Measurements from ENCODE around the gene ZNF618.
"Not testable (repeated sequence)": the region's sequence is repeated elsewhere in the genome, so short reads cannot be mapped to it uniquely, and the experiment has no call there.

ZNF618 gene

DNA sequence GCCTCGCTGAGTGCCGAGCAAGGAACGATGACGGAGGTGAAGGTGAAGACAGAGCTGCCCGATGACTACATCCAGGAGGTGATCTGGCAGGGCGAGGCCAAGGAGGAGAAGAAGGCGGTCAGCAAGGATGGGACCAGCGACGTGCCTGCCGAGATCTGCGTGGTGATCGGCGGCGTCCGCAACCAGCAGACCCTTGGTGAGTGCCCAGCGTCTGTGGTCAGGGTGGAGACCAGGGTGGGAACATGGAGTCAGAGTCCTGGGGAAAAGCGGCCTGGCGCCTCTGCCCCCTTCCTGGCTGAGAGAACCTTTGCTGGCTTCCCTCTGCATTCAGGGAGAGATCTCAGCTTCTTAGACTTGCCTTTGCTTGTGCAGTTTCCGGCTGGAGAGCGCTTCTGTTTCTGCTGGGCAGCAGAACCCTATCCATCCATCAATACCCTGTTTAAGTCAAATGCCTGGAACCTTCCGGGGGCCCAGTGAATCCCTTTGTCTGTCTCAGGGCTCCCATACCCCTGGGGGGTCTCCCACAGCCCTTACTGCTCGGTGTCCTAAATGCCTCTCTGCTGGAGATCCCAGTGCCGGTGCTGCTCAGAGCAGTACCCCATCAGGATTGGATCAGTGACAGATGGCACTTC, 112.4 kb downstream of the ZNF618 start:
- no peak for DNase-seq (ENCODE audit: low spot score)

DNA sequence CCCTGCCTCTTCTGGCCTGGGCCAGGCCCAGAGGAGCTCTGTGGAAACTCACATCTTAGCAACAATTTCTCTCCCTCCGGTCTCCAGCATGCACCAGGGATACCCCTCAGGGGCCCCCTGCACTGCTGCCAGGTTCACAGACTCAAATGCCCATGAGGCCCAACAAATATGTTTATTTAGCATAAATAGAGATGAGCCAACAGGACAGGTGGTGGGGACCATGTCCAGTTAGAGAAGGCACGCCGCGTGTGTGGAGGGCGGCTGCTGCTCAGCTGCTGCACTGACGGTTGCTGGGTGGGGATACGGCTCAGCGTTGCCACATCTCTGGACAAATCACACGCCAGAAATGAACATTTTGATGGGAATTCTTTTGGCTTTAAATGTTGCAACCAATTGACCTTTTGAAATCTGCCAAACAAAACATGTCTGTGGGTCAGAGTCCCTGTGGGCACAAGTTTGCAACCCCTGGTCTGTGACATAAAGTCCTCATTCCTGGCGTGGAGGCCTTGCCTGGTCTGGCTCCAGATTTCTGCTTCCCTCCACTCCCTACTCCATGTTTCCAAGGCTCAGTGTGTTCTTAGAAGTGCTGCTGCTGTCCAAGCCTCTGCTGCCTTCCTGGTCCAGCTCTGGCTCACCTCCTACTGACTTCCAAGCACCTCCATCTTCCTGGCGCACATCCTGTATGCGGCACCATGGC, 113.1 kb downstream of the ZNF618 start:
- DNase-seq (ENCODE audit: low spot score): no peak

DNA sequence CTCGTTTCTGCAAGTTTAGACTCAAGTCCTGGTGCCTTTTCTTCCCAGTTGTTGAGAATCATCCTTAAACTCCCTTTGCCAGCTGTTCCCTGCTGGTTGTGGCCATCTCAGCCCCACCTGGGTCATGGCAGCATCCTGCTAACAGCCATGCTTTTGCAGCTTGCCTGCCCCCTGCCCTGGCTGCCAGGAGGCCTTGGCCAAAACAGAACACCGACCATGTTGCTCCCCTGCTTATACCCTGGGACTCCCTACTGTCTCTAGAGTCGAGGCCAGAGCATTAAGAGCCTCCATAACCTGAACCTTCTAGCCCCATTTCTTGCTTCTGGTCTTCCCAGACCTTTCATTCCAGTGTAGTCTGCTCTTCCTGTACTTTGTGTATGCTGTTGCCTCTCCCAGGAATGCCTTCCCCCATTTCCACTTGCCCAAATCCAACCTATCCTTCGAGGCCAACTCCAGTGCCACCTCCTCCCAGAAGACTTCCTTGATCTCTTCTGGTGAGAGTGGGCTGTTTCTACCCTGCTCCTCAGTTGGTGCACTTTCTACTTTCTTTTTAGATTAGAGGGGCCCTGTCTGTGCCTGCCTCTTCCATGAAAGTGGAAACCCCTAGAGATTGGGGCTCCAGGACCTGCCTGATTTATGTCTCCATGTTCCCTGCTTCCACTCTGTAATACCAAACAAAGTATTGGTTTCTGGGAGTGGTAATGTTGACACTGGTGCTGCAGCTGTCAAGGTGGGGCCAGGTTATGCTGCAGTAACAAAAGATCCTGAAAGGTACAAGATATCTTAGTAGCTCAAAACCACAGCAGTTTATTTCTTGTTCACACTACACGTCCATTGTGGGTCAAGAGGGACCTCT, 113.8 kb downstream of the ZNF618 start:
- no peak for DNase-seq (ENCODE audit: low spot score)

DNA sequence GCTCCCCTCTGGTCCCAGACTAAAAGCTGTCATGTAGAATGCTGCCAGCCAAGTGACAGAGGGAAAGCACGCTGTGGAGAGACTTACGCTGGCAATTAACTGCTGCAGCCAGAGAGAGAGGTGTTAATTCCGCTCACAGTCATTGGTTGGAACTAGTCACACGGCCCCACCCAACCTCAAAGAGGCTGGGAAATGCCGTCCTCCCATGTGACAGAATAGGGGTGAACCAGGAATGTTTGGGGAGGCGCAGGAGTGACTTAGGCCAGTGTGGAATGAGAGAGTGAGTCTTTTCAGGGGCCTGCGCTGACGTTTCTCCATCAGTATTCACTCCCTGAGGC, 114.4 kb downstream of the ZNF618 start:
- DNase-seq (ENCODE audit: low spot score): no peak

DNA sequence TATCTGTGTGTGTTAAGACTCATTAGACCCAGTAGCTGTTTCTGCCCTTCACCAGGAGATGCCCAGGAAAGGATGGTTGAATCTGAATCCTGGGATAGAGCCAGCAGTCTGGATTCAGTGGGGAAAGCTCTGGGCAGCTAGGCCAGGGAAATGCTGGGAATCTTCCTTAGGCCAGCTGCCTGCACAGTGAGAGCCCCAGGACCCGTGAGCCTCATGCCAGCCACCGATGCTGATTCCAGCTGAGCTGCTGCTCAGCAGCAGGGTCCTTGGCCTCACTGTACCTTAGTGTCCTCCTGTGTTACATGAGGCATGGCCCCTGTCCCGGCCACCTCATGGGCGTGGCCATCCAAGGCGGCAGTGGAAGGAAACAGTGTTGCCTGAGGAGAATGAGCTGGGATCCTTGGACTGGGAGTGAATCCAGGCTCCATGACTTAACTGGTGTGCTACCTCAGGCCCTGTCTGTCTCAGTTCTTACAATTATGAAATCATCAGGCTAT, 114.9 kb downstream of the ZNF618 start:
- no peak for DNase-seq (ENCODE audit: low spot score)

DNA sequence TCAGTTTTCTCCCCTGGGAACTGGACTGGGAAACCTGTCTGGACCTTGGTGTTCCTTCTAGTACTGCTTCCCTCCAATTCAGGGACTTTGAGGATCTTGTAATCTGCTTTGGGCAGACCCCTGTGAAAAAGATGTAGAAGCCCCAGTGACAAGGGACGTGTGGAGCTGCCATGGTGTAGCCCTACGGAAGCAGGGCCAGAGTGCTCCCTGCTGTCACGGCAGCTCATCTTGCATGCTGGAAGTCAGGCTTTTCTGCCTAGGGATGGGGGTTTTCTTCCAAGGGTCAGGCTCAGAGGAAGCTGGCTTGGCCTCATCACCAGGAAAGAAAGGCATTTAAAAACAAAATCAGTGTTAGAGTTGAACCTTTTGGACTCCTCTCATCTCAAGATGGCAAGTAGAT, 115.6 kb downstream of the ZNF618 start:
- DNase-seq (ENCODE audit: low spot score): no peak

DNA sequence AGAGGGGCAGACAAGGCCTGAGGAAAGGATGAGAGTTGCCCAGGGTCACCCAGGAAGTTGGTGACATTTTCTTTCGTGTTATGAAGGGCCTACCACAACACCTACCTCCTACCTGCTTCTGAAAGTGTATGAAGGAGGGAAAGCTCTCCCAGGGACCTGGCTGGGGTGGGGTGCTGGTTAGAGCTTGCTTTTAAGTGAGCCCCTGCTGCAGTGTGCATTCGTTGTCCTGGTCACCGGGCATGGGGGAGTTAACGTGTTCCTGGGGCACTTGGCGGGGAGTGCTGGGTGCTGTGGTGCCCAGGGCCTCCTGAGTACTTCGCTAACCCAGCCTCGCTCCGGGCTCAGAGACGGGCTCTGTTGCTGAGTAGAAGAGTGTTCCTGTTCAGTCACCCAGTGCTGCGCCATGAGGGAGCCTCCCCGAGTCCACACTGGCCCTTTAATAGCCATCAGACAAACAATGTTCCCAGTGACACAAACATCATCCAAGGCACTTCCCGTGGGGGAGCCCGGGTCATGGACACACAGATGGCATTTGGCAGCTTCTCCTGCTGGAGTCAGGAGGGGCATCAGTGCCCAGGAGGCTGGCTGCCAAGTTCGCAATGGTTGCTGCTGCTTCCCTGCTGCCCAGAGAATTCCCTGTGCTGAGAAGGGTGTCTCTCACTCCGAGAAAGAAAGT, 116.3 kb downstream of the ZNF618 start:
- DNase-seq (ENCODE audit: low spot score): no peak

DNA sequence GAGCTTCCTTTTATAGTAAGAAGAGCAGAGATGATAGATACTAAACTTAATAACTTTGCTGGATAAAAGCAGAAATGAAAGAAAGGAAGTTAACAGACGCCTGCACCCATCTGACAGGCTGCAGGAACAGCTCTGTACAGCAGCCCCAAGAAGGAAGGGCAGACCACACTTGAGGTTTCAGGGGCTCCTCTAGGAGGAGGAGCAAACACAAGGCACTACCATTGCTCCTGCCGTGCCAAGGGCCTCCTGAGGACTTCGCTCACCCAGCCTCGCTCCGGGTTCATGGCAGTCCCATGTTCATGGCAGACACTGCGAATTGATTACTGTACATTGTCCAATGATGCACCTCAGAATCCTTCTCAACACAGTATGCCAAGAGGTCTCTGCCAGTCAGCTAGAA, 116.9 kb downstream of the ZNF618 start:
- no peak for DNase-seq (ENCODE audit: low spot score)

DNA sequence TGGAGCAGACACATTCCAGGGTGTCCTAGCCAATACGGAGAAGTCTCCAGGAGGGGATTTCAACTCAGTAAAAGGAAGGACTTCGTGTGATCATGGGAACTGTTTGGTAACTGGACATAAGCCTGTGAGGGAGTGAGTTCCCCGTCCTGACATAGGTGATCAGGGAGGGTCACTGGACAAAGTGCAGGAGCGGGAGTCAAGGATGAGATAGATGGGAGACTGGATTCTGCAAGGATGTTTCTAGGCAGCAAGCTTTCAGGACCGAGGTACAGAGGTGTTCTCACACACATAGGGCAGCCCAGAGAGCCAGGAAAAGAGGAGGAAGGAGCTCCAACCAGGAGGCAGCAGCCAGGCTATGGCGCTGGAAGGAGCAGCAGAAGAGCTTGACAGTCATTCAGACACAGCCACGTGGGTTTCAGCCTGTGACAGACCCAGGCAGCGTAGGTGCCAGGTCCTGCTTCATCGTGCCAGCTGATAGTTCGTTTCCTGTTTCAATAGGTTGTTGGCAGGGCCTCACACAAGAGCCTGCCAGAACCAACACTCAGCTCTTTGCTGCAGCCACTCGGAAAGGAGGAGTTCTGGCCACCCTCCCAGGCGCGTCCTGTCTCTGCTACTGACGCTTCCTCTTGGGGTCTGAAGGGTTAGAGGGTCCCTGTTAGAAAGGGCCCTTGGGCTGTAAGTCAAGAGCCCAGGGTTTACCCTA, 117.9 kb downstream of the ZNF618 start:
- DNase-seq (ENCODE audit: low spot score): peak; percentile 65

DNA sequence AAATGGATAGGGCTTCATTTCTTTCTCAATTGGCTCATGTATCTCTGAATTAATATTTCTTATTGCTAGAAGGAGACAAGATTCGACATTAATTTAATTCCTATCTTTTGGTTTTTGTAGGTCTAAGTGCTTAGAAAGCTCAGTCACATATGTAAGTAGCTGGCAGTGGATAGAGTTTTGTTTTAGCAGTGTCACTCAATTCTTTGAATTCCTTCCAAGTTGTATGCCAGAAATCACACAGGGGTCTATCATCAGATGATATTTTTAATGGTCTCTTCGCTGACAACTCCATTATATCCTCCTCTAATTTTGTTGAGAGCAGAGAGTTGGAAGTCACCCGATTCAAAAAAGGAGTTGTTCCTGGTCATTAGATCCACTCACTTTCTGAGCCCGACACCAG, 119.3 kb downstream of the ZNF618 start:
- no peak for DNase-seq (ENCODE audit: low spot score)

DNA sequence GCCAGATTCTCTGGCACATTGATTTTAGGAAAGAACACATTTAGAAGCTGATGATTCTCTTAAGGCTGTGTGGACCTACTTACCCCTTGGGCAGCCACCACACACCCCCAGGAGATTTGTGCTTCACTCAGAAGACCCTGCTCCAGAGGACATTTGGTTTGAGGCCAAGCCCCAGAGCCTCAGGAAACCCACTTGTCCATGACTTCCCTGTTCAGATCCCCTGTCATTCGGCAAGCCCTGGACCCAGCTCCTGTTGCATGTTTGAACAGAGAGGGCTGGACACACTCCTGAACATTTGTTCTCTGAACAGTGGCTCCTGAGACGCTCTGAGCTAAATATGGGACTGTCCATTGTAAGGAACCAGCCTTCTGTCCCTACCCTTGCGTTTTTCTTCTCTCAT, 119.9 kb downstream of the ZNF618 start:
- DNase-seq (ENCODE audit: low spot score): no peak

DNA sequence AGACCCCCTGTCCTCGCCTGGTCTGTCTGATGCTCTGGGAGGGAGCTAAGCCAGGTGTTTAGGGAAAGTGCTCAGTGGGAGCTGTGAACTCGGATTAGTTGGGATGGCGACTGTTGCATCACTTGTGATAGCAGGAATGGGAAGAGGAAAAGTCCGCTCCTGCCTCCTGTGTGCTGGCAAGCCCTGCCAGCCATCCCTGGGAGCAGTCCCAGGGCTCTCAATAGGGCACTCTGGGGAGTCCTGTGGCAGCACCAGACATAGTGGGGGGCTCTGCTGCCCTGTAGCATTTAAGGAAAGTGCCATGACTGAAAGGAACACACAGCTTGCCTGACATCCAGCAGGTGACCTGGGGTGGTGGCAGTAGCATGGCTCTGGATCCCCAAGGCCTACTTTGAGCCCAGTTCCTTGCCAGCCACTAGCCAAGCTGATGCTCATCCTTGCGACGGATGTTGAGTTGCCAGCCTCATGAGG, 120.5 kb downstream of the ZNF618 start:
- DNase-seq (ENCODE audit: low spot score): no peak

DNA sequence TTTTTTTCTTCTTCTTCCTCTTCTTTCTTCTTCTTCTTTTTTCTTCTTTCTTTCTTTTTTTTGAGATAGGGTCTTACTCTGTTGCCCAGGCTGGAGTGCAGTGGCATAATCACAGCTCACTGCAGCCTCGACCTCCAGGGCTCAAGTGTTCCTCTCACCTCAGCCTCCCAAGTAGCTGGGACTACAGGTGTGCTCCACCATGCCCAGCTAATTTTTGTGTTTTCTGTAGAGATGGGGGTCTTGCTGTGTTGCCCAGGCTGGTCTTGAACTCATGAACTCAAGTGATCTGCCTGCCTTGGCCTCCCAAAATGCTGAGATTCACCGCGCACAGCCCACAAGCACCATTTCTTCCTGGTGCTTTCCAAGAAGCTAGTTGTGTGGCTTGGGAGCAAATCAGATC, 121.0 kb downstream of the ZNF618 start:
- DNase-seq (ENCODE audit: low spot score): not testable (repeated sequence)

DNA sequence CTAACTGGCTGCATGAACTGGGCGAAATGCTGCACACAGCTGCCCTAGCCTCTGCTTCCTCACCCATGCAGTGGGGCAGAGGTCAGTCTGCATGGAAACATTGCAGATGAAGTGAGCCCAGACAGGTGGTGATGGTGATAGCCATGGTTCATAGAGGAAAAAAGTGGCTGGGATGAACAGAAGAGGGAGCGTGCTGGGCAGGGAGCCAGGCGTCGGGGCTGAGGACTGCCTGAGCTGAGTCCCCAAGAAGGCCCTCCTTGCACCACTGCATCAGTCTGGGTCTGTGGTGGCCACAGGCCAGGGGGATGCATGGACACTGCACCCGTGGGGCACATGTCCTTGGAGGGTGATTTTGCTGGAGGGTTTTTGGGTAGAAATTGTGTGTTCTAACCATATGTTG, 121.5 kb downstream of the ZNF618 start:
- DNase-seq (ENCODE audit: low spot score): no peak

DNA sequence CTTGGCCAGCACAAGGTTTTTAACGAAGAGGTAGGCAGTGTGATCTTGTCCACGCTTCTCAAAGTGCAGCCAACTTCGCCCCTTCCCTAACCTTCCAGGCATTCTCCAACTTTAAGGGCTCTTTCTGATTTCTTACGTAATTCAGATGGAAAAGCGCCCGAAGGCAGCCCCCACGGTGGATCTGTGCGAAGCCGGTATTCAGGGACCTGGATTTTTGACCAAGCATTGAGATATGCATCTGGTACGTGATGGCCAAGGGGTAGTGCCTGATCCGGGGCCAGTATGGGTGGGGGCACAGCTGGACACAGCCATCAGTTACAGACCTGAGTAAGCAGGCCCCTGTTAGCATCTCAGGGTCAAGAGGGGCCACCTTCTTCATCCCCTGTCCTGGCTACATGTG, 122.0 kb downstream of the ZNF618 start:
- no peak for DNase-seq (ENCODE audit: low spot score)

DNA sequence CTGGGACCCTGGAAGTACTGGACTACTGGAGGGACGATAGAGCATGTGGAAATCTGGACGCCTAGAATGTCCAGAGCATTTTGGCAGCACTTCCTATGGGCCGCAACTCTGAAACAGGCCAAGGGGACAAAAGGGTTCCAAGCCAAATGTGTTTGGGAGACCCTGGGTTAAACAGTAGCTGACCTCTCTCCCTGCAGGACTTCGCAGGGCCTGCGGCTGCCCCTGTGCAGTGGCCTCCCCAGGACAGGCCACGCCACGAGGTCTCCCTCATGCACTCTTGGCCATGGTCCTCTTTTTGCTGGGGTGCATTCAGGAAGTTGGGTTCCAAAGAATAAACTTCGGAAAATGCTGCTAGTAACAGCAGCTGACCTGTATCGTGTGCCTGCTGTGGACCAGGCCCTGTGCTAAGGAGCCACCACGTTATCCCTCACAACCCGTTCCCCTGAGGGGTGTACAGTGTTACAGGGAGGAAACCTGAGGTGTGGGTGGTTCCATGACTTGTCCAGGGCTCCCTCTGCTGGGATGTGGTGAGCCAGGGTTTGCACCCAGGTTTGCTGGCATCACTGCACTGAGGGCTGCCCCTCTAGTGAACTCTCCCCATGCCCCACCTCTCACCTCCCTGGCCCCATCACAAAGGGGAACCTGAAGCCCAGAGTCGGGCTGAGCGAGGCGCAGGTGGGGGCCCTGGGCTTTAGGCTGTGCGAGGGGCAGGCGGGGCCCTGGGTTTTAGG, 122.6 kb downstream of the ZNF618 start:
- DNase-seq (ENCODE audit: low spot score): peak; percentile 34

DNA sequence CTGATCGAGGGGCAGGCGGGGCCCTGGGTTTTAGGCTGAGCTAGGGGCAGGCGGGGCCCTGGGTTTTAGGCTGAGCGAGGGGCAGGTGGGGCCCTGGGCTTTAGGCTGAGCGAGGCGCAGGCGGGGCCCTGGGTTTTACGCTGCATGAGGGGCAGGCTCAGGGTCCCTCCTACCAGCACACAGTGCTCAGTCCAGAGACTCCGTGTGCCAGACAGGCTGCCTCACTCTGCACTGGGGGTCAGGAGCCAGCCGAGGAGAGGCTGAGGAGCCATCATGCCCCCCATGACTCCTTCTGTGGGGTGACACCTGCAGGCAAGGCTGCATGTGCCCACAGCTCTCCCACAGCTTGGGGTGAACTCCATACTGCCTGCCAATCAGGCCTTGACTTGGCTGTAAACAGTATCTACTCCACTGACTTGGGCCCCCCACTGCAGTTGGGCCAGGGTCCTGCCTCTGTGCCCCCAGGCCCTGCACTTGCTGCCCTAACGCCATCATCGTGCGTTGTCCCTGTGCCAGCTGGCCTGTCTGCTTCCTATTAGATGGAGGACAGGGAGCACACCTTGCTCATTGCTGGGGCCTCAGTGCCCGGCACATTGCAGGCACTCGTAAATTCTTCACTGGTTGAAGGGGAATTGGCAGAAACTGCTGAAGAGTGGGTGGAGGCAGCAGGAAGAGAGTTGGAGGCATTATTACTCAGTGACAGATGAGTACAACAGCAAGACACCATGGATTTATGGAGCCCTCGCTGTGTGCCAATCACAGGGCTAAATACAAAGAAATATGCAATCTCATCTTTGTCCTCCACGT, 123.3 kb downstream of the ZNF618 start:
- DNase-seq (ENCODE audit: low spot score): no peak

DNA sequence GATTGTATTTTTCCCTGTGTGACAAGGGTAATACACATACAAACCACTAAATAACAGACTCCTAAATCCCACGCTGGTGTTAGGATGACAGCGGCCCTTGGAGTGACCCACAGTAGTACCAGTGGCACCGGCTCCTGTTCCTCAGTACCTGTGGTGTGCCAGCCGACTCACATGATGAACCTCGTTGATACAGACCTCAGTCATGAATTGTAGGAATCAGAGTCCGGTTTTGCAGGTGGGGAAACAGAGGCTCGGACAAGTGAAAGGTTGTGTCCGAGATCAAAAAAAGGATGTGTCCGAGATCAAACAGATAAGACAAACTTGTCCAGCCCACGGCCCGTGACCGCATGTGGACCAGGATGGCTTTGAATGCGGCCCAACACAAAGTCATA, 124.0 kb downstream of the ZNF618 start:
- DNase-seq (ENCODE audit: low spot score): no peak

DNA sequence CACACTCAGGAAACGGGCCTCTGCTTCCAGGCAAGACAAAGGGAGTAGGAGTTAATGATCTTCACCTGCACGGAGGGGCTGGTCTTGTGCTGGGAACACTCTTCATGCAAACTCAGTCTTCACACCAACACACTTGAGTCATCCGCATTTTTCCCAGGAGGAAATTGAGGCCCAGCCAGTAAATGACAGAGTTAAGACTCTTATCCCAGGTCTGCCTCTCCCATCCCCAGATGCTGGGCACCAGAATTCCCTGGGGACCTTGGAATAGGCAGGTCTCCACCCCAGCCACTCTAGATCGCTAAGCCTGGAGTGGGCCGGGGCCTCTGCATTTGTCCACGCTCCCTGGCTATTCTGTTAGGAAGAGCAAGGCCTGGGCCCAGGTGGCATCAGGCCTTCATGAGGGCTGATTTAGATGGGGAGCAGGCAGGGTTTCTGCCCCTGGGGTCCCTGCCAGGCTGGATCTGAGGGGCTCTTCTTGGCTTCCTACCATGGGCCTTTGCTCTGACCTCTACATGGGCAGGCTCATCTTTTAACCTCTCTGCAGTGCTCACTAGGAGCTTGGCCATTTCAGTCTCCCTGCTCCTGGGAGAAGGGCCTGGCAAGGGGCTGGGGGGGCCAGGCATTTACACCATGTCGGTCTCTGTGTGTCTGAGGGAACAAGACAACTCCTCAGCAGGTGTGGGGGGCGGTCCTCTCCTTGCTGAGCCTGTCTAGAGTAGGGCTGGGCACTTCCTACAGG, 124.7 kb downstream of the ZNF618 start:
- DNase-seq (ENCODE audit: low spot score): no peak

DNA sequence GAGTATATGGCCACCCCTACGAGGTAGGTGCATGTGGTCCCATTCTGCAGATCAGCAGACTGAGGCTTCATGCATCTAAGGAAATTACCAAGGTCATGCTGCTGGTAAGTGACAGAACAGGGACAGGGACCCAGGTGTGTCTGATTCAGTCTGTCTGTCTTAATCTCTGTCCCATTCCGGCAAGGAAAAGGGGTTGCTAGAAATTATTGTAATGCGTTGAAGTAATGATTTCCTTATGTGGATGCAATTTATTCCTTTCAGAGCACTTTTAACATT, 125.2 kb downstream of the ZNF618 start:
- DNase-seq (ENCODE audit: low spot score): no peak
